SH-SY5Y (cell line): ENCODE measurements around the gene CSF1.

Source experiments
- GATA2 ChIP-seq: IDR thresholded peaks from 2 replicates; pipeline ENCODE4 v1.6.1; 2011; ENCODE audit warnings: mild to moderate bottlenecking, low read depth, low read length
- GATA3 ChIP-seq: IDR thresholded peaks from 2 replicates; pipeline ENCODE4 v1.6.1; 2011; ENCODE audit warnings: low read depth, mild to moderate bottlenecking, low read length, moderate library complexity

GRCh38 chr1:109974191-109974590 lies 63.5 kb downstream of the CSF1 start:
- TF ChIP-seq GATA2: no peak
- TF ChIP-seq GATA3: no peak
